Memory B cell (primary cell): ENCODE results near the gene IRF2BPL.
A peak's percentile ranks its signal among the peaks of the same experiment; 100 is the strongest.

ENCODE experiments used
- ATAC-seq: fragments of 150-1000 bp; cut with Tn5 transposase; 2 replicates; pipeline ENCODE4 v1.10.0; 2021; ENCODE audit warnings: low read depth, mild to moderate bottlenecking, moderate library complexity
- DNase-seq, 2 donors: peaks; one replicate each; pipeline ENCODE4 v3.0.0; 2022; ENCODE audit warnings: low spot score in 2 of 2
- H3K27ac Mint-ChIP-seq: one replicate; pipeline ENCODE4 v1.8.0; 2022; ENCODE audit warnings: mild to moderate bottlenecking, moderate library complexity, mixed read lengths
- H3K27me3 Mint-ChIP-seq: one replicate; pipeline ENCODE4 v1.8.0; 2022; ENCODE audit warnings: mixed read lengths
- H3K36me3 Mint-ChIP-seq: one replicate; pipeline ENCODE4 v1.8.0; 2022; ENCODE audit warnings: mild to moderate bottlenecking, mixed read lengths
- H3K4me1 Mint-ChIP-seq: one replicate; pipeline ENCODE4 v1.8.0; 2022; ENCODE audit warnings: mixed read lengths
- H3K4me3 Mint-ChIP-seq: one replicate; pipeline ENCODE4 v1.8.0; 2022; ENCODE audit warnings: mild to moderate bottlenecking, moderate library complexity, mixed read lengths
- H3K9me3 Mint-ChIP-seq: one replicate; pipeline ENCODE4 v1.8.0; 2022; ENCODE audit warnings: mixed read lengths

IRF2BPL gene

DNA sequence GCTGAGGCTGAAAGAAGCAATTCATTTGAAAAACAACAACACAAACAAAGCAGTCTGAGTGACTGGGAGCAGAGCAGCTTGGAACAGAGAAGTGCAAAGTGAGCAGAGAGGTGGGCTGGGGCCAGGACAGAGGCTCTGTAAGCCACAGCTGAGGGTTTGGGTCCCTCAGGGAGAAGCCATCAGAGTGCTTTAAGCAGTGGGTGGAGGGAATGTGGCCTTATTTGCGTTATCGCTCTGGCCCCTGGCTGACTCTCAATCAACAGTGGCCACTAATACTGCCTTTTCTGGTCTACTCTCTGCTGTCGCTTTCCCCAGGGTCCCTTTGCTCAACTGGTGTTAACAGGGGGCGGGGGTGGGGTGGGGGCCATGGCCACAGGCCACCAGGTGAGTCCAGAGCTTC lies 44.2 kb downstream of the IRF2BPL start:
- H3K4me3 Mint-ChIP-seq = no peak overlapping the region
- no peaks in the 10 kb centered on the region for H3K27me3 Mint-ChIP-seq
- H3K36me3 Mint-ChIP-seq = peaks cover 5% of the 10 kb centered on the region
- ATAC-seq = no peak
- no peak for DNase-seq
- H3K9me3 Mint-ChIP-seq = peaks cover 5% of the 10 kb centered on the region
- no peak overlapping the region for H3K27ac Mint-ChIP-seq
- H3K4me1 Mint-ChIP-seq = peaks cover 6% of the 10 kb centered on the region

GRCh38 chr14:76981670-76982069 lies 46.8 kb downstream of the IRF2BPL start:
- peaks cover 5% of the 10 kb centered on the region for H3K36me3 Mint-ChIP-seq

GRCh38 chr14:76977793-76978720 lies 50.5 kb downstream of the IRF2BPL start:
- peak; percentile 95 for ATAC-seq
- Mint-ChIP-seq H3K4me3 (no peak overlapping the region), H3K27ac (peak overlapping the region; percentile 83), H3K4me1 (peaks cover 9% of the 10 kb centered on the region), H3K9me3 (peaks cover 5% of the 10 kb centered on the region), H3K27me3 (no peaks in the 10 kb centered on the region), H3K36me3 (peaks cover 5% of the 10 kb centered on the region)
- DNase-seq = peak; percentile 78 to 80

More at GRCh38 chr14:76981670-76982069, 46.8 kb downstream of the IRF2BPL start:
- Mint-ChIP-seq H3K27ac (no peak overlapping the region), H3K4me1 (peaks cover 12% of the 10 kb centered on the region), H3K27me3 (no peaks in the 10 kb centered on the region), H3K4me3 (no peak overlapping the region), H3K9me3 (peaks cover 5% of the 10 kb centered on the region)
- ATAC-seq (no peak), DNase-seq (no peak)

- H3K27ac Mint-ChIP-seq = peak overlapping the region; percentile 83
- no peaks in the 10 kb centered on the region for H3K9me3 Mint-ChIP-seq
- ATAC-seq (no peak), DNase-seq (no peak)
- no peaks in the 10 kb centered on the region for H3K27me3 Mint-ChIP-seq
- H3K4me1 Mint-ChIP-seq = peaks cover 9% of the 10 kb centered on the region
- no peaks in the 10 kb centered on the region for H3K36me3 Mint-ChIP-seq
- no peak overlapping the region for H3K4me3 Mint-ChIP-seq
These were observed 52.1 kb downstream of the IRF2BPL start for GRCh38 chr14:76976240-76977005.

GRCh38 chr14:76975812-76976211 lies 52.7 kb downstream of the IRF2BPL start:
- H3K4me1 Mint-ChIP-seq = peaks cover 9% of the 10 kb centered on the region
- ATAC-seq = no peak
- DNase-seq = no peak

DNA sequence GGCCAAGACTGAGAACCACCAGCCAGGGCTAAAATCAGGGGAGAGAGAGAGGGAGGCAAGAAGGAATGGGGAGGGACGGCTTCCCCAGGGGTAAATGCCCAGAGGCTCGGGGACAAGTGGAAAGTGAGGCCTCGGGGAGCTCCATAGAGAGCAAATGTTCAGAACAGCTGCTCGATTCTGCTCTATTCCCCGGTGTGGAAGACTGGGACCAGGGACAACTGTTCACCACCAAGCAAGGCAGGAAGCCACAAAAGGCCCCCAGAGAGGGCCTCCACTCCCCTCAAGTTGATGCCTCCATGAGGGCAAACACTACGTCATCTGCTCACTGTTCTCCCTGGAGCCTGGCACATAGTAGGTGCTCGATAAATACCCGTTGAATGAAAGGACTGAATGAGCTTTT lies 53.5 kb downstream of the IRF2BPL start:
- H3K9me3 Mint-ChIP-seq = no peaks in the 10 kb centered on the region
- no peaks in the 10 kb centered on the region for H3K36me3 Mint-ChIP-seq
- DNase-seq = no peak
- no peaks in the 10 kb centered on the region for H3K27me3 Mint-ChIP-seq
- H3K27ac Mint-ChIP-seq = peak overlapping the region; percentile 11
- no peak overlapping the region for H3K4me3 Mint-ChIP-seq
- H3K4me1 Mint-ChIP-seq = peaks cover 9% of the 10 kb centered on the region
- ATAC-seq = no peak

More at GRCh38 chr14:76975812-76976211, 52.7 kb downstream of the IRF2BPL start:
- no peak overlapping the region for H3K4me3 Mint-ChIP-seq
- no peaks in the 10 kb centered on the region for H3K9me3 Mint-ChIP-seq
- no peak overlapping the region for H3K27ac Mint-ChIP-seq
- no peaks in the 10 kb centered on the region for H3K36me3 Mint-ChIP-seq
- no peaks in the 10 kb centered on the region for H3K27me3 Mint-ChIP-seq
